HPDE6-E6E7 (cell line): ENCODE measurements around the gene ZNF611.
"Not testable (repeated sequence)": the region's sequence is repeated elsewhere in the genome, so short reads cannot be mapped to it uniquely, and the experiment has no call there.

Experiments used
- DNase-seq: peaks from one replicate; pipeline ENCODE4 v3.0.0; 2011; ENCODE audit warnings: missing footprints; ENCODE audit errors: extremely low spot score

The ZNF611 gene

DNA sequence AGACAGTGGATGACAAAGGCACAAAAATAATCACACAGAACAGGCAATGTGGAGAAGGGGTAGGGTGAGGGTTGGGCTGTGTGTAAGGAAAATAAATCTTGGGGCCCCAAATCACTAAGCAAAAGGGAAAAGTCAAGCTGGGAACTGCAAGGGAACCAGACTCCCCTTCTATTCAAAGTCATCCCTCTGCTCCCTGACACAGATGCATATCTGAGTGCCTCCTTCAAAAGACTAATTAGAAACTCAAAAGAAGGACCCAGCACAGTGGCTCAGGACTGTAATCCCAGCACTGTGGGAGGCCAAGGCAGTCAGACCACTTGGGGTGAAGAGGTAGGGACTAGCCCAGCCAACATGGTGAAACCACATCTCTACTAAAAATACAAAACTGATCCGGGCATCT lies 18.3 kb downstream of the ZNF611 start:
- DNase-seq = no peak

DNA sequence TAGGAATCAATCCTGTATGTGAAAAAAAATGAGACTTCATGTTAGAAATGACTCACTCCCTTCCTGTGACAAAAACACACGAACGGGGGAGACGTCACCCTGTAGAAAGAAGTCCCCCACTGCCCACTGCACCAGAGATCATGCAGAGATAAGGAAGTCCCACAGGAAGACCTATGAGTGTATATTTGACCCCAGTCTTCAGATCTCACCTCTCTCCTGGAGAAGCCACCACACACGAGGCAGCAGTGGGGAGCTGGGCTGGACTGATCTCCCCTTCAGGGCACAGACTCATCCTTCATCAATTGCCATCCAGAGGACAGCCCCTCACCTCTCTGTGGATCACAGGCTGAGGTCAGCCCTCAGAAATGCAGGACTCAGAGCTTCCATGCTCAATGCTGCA lies 18.9 kb downstream of the ZNF611 start:
- not testable (repeated sequence) for DNase-seq

DNA sequence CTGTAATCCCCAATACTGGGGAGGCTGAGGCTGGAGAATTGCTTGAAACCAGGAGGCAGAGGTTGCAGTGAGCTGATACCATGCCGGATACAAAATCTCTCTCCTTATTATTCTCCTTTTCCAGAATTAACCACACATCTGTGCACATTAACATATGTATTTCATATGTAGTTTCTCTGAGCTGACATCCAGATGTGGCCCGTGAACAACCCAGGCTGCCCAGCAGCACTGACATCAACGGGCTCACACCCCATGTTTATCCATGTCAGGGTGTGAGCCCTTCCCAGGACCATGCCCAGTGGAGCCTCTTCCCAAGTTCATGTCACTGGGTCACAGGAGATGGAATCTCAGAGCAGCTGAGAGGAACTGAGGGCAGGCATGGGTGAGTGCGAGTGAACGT lies 19.5 kb downstream of the ZNF611 start:
- not testable (repeated sequence) for DNase-seq

DNA sequence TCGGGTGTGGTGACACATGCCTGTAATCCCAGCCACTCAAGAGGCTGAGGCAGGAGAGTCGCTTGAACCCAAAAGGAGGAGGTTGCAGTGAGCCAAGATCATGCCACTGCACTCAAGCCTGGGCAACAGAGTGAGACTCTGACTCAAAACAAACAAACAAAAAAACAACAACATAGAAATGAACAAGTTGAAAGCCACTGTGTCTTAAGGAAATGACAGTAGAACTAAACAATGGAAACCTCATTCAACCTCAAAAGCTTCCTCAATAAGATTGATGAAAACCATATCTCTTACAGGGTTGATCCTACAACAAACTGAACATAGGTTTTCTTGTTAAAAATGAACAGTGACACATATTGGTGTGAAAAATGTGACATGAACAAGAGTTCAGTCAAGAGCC lies 21.8 kb downstream of the ZNF611 start:
- not testable (repeated sequence) for DNase-seq

DNA sequence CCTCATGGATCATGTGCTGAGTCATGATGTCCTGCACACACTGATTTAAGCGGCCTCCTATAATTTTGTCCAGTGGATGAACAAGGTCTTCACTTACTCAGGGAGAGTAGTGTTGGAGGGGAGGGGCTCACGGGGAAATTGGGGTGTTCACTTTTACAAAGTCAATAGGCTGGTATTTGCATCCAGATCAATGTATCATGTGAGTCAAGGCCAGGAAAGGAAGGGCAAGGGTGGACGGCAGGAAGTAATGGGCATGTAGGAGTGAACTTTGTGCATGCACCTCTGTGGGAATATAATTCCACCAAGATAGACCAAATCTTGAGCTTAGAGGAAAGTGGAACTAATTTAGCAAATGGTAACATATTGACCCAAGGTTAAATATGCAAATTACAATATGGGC lies 23.2 kb downstream of the ZNF611 start:
- not testable (repeated sequence) for DNase-seq

DNA sequence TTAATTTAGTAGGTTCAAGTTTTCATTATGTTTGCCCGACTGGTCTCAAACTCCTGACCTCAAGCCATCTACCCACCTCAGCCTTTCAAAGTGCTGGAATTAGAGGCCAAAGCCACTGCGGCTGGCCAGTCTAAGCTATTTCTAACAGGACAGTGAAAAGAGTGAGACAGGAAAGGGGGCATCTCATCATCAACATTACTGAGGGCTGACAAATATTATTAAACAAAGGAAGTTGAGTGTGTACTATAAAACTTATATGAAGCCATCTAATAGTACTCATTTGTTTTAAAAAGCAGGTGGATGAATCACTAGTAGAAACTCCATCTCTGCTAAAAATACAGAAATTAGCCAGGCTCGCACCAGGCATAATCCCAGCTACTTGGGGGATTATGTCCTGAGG lies 24.3 kb downstream of the ZNF611 start:
- DNase-seq = no peak

DNA sequence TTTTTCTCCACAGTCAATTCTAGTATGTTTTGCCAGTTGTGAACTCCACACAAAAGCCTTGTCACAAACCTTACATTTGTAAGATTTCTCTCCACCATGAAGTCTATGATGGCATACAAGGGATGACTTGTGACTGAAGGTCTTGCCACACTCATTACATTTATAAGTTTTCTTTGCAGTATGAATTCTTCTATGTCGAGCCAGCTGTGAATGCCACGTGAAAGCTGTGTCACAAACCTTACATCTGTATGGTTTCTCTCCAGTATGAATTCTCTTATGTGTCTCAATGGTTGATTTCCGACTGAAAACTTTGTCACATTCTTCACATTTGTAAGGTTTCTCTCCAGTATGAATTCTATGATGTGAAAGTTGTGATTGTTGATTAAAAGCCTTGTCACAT lies 29.2 kb downstream of the ZNF611 start:
- not testable (repeated sequence) for DNase-seq

DNA sequence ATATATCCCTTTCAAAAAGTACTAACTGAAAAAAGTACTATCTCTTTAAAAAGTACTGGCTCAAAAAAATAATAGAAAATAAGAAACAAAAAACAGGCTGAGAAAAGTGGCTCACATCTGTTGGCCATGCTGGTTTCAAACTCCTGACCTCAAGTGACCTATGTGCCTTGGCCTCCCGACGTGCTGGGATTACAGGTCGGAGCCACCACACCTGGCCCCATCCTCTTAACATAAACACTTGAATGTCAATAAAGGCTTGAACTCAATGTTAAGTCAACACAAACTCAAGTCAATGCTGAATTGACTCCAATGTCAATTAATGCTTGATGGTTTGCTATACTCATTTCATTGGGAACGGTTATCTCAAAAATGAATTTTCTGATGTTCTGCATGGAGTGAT lies 30.9 kb downstream of the ZNF611 start:
- DNase-seq = no peak

DNA sequence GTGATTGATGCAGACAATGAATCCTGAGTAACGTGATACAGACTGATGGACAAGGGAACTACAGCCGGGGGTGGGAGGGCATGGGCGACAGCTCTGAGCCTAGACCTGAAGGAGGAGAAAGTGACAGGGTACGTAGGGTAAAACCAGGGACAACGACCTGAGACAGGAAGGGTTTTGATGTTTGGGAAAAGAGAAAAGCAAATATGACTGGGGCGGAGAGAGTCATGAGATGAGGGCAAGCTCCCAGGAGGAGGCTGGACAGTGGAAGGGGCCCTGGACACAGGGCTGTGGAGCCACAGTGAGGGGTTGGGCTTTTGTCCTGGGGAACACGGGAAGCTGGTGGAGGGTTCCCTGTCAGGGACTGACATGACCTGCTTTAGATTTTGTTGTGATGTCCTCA lies 34.2 kb downstream of the ZNF611 start:
- DNase-seq = no peak

DNA sequence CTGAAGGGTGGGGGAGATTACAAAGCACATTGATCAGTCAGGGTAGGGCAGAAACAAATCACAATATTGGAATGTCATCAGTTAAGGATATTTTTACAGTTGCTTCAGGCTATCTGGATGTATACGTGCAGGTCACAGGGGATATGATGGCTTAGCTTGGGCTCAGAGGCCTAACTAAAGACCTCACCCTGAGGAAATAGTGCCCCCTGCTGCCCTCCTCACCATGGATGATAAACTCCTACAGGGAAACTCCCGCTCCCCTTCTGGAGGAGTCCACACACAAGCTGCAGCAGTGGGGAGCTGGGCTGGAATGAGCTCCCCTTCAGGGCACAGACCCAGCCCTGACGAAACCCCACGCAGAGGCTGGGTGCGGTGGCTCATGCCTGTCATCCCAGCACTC lies 35.3 kb downstream of the ZNF611 start:
- DNase-seq = not testable (repeated sequence)

DNA sequence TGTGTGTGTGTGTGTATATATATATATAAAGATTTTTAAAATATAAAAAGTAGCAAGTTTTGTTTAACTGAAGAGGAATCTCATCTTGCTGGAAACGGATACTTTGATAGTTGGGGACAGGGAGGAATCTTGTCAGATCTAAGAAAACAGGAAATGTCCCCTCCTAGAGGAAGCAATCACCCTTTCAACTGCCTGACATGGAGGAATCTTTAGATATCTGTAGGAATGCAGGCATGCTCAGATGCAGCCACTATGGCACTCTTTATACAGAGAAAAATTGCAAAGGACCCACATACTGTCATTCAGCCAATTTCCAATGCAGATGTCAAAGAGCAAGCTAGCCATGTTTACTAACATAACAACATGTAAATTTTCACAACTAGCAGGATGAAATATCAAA lies 38.8 kb downstream of the ZNF611 start:
- no peak for DNase-seq

DNA sequence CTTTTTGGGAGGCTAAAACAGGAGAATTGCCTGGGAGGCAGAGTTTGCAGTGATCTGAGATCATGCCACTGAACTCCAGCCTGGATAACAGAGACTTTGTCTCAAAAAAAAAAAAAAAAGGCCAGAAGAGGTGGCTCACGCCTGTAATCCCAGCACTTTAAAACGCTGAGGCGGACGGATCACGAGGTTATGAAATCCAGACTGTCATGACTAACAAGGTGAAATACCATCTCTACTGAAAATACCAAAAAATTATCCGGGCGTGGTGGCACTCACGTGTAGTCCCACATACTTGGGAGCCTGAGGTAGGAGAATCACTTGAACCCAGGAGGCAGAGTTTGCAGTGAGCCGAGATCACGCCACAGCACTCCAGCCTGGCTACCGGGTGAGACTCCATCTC lies 39.9 kb downstream of the ZNF611 start:
- no peak for DNase-seq

DNA sequence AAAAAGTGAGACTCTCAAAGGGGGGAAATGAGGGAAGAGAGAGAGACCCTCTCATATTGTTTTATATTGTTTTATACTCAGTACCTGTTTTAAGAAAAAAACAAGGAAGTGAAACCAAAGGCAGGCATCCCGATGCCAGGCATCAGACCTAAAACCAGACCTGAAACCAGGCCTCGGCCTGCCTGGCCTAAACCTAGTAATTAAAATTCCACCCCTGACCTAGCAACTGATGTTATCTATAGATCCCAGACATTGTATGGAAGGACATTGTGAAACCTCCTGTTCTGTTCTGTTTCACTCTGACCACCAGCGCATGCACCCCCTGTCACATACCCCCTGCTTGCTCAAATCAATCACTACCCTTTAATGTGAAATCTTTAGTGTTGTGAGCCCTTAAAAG lies 40.6 kb downstream of the ZNF611 start:
- not testable (repeated sequence) for DNase-seq

DNA sequence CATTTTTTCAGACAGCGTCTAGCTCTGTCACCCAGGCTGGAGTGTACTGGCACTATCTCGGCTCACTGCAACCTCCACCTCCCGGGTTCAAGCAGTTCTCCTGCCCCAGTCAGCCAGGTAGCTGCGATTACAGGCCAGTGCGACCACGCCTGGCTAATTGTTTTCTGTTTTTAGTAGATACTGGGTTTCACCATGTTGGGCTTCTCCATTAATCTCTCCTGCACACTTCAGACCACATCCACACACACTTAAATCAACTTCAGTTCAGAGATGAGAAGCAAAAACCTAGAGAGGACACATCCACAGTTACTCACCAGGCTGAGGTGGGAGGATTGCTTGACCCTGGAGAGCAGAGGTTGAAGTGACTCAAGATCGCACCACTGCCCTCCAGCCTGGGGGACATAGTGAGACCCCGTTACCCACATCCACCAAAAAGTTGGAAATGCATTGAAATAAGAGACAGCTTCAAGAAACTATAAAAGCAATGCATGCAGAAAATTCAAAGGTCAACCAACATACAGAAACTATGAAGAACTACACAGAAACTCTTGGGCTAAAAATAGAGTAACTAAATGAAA lies 42.3 kb downstream of the ZNF611 start:
- DNase-seq = no peak

DNA sequence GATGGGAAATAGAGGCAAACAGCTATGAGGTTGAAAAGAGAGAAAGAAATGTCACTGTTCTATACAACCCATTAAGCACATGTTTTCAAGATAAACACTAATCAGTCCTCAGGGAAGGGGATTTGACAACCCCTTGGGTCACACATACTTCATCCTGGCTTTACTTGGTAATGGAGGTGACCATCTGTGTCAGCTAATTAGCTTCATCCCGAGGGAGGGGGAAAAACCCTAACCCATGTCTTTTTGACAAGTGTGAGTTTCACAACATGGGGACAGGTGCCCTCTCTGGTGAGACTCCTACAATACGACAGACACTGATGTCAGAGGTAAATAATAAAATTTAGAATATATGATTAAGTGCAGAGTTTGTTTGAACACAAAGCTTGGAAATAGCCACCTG lies 43.1 kb downstream of the ZNF611 start:
- no peak for DNase-seq

DNA sequence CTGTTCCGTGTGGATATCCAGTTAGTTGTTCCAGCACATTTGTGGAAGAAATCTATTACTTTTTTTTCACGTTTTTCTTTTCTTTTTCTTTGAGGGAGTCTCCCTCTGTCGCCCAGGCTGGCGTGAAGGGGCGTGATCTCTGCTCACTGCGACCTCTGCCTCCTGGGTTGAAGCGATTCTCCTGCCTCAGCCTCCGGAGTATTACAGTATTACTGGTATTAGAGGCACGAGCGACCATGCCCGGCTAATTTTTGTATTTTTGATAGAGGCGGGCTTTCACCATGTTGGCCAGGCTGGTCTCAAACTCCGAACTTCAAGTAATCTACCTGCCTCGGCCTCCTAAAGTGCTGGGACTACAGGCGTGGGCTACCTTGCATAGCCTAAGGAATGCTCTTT lies 43.6 kb downstream of the ZNF611 start:
- no peak for DNase-seq

DNA sequence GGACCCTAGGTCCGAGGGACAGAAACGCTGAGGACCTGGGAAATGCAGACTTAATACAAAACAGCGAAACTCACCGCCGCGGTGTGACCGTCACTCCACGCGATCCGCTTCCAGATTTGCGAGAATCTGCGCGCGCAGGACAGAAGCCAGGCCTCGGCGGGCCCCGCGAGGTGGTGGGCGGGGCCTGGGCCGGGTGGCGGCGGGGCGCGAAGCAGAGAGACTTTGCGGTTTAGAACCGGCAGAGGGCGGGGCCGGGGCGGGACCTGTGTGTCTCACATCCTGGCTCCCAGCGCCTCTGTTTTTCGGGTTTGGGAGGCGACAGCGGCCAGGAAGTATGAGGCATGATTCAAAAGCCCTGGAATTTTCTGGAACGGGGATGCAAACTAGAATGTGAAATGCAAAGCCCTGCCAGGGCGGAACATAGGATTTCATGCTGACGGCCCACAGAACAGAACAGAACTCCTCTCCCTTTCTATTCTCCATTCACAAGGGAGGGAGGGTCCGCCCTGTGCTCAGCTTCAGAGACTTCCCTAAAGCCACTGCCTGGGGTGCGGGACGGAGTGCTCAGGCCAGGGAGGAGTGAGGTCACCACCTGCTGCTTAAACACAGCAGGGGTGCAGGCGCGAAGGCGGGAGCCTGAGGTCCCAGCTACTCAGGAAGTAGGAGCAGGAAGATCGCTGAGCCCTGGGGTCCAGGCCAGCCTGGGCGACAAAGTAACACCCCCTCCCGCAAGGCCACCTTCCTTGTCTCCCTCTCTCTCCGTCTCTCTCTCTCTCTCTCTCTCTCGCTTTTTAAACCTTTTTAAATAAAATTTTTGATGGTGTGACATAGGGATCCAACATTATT lies 44.3 kb downstream of the ZNF611 start:
- peak; percentile 91 for DNase-seq

DNA sequence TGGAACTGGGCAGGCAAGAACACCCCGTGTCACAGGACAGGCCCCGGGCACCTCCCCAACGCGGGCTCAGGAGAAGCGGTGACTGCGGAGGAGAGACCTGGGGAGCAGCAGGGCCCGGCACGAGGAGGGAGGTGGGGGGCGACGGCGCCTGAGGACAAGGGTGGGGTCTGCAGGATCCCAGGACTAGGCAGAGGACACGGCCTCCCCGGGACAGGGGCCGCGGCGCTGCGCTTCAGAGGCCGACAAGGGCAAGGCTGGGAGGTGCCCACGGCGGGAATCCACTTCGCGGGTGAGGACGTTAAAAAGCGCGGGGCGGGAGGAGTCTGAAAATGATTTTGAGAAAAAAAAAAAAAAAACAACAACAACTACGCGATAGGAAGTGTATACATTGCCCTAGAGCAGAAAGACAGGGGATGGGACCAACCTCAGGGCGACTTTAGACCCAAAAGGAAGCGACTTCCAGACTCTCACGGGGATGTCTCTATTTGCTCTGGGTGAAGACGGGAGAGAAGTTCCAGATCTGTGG lies 44.9 kb downstream of the ZNF611 start:
- no peak for DNase-seq

DNA sequence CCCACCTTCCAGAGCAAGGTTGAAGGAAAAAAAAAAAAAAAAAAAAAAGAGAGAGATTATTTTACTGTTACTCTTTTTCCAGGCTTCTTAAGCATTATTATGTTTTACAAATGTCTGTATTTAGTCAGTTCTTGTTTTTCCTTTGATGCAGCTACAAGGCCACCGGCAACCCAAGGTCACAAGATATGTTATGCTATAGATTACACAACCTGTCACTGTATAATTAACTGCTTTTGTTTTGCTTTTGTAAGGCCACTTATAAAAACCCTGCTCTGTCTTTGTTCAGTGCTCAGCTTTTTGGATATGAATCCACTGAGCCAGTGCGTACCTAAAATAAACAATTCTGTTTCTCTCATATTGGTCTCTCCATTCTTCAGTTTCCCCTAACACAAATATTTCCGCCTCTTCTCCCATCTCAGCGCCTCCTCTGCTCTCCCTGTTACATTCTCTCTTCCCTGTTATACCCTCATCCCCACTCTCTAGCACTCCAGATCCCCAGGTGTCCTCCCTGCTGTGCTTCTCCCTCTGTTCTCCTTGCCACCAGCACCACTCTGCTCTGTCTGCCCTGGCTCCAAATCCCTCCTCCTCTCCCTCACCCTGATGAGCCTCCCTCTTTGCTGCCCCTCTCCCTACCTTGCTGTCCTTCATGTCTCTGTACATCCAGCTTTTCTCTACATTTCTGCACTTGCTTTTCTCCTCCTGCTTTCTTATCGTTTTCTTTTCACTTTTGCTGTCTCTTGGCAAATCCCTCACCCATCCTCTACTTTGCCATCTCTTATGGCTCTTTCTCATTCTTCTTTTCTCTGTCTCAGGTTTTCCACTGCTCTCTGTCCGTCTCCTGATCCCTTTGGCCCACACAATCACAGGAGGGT lies 45.7 kb downstream of the ZNF611 start:
- not testable (repeated sequence) for DNase-seq

DNA sequence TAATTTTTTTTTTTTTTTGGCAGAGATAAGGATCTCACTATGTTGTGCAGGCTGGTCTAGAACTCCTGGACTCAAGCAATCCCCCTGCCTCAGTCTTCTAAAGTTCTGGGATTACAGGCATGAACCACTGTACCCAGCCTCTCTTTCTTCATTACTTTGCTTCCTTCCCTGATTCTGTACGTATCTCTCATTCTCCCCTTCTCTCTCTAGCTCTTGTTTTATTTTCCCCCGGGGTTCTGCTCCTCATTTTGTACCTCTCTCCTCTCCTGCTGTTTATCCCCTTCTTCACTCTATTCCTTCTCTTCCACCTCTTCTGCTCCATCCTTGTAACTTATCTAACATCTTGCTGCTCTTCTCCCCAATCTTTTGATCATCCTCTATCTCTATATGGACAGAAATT lies 46.5 kb downstream of the ZNF611 start:
- no peak for DNase-seq

DNA sequence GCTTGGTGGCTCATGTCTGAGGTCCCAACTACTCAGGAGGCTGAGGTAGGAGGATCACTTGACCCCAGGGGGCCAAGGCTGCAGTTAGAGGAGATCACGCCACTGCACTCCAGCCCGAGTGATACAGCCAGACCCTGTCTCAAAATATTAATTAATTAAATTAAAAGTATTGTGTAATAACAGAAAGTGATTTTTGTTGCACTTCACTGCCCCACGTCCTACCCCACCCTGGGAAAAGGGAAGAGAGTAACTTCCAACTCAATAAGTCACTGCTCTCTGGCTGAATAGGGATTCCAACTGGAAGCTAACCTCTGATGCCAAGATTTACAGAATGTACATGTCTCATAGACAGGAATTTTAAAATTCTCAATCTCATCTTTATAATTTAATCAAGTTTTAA lies 47.2 kb downstream of the ZNF611 start:
- no peak for DNase-seq

DNA sequence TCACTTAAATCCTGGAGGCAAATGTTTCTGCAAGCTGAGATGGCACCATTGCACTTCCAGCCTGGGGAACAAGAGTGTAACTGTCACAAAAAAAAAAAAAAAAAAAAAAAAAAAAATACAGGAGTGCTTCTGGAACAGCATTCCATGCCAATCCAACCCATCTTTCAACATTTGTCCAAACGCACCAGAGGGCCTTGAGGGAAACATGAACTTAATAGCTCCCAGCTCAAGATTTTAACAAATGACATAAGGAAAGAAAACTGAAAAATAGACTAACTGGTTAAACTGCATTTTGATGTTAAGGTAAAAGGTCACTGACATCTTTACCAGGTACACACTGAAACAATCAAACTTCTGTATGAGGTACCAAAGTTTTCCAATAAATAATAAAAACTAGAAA lies 49.0 kb downstream of the ZNF611 start:
- DNase-seq = no peak
